K562 (cell line): ENCODE data around the gene PLD1. TPM values are rescaled to one million over a fixed set of nuclear protein-coding genes. Genes with fewer than 3 reads are reported as not detected.

Experiments used
- ATAC-seq: fragments of 200-7000 bp; cut with Tn5 transposase; 3 replicates; pipeline ENCODE4 v1.9.1; 2020; ENCODE audit warnings: moderate library complexity
- BruUV-seq: library from RNA; stranded (reverse); fragments of 400-500 nt; replicated peaks from 2 replicates; lab custom pipeline; 2021; lab: Mats Ljungman, UMichigan
- CTCF ChIA-PET: fragments of 300-600 bp; formaldehyde crosslinking; extraction: SDS; loops from one replicate; lab custom pipeline; 2021; ENCODE audit warnings: low intra/inter-chr PET ratio; lab: Yijun Ruan, JAX
- POLR2A ChIA-PET: fragments of 300-600, 350-650 bp; sonication (Branson Sonifier 250); formaldehyde crosslinking; extraction: SDS; loops from one replicate; lab custom pipeline; 2021; ENCODE audit warnings: antibody characterized with exemption, inconsistent platforms; lab: Yijun Ruan, JAX
- DNase-seq, 4 experiments: peaks; one replicate each; pipeline versions ENCODE4 v3.0.0 to v3.0.0-alpha.2; 2011 to 2018; ENCODE audit warnings: low spot score in 3 of 4, mixed read lengths in 3 of 4; ENCODE audit errors: extremely low read depth in 1 of 4
- FAIRE-seq: peaks from 2 replicates; lab custom pipeline; 2011; peaks lifted over from hg19 to GRCh38; lab: Jason Lieb, UNC
- H2AFZ ChIP-seq: 2 replicates; pipeline ENCODE4 v1.6.0; 2011; ENCODE audit warnings: low read depth, low read length, control low read depth, inconsistent platforms
- H3K27ac ChIP-seq: fragments of 200-600 bp; 3 replicates; pipeline ENCODE4 v1.8.0; 2011; ENCODE audit warnings: low read depth, mild to moderate bottlenecking, control low read depth, inconsistent platforms, low read length, moderate library complexity, mixed read lengths; ENCODE audit errors: extremely low read depth
- H3K27me3 ChIP-seq, 2 experiments: fragments of 300-600 bp in 1 of 2; 2 replicates in 1 of 2; 3 replicates in 1 of 2; pipeline versions ENCODE4 v1.6.0 to v1.8.0; 2011; ENCODE audit warnings: inconsistent platforms in 2 of 2, low read length in 2 of 2, mild to moderate bottlenecking in 1 of 2, mixed read lengths in 1 of 2, moderate library complexity in 1 of 2; ENCODE audit not compliant: control insufficient read depth in 2 of 2, insufficient read depth in 2 of 2
- H3K36me3 ChIP-seq: fragments of 300-600 bp; 3 replicates; pipeline ENCODE4 v1.8.0; 2011; ENCODE audit warnings: mild to moderate bottlenecking, low read length, inconsistent platforms; ENCODE audit not compliant: control insufficient read depth, insufficient read depth
- H3K4me1 ChIP-seq, 2 experiments: fragments of 200-600 bp in 1 of 2; replicated peaks in 1 of 2; 2 replicates in 1 of 2; 3 replicates in 1 of 2; pipeline versions ENCODE4 v1.5.1 to v1.8.0; 2011; ENCODE audit warnings: inconsistent platforms in 2 of 2, low read length in 2 of 2, mild to moderate bottlenecking in 1 of 2, mixed read lengths in 1 of 2, moderate library complexity in 1 of 2; ENCODE audit not compliant: control insufficient read depth in 2 of 2, insufficient read depth in 2 of 2
- H3K4me2 ChIP-seq: 2 replicates; pipeline ENCODE4 v1.6.1; 2011; ENCODE audit warnings: low read length, control low read depth, inconsistent platforms, mixed read lengths; ENCODE audit not compliant: insufficient read depth
- H3K4me3 ChIP-seq: fragments of 200-600 bp; sonication (generic), shearing (Covaris generic); 2 replicates; pipeline ENCODE4 v1.5.1; 2016; ENCODE audit warnings: control low read depth, inconsistent platforms
- H3K79me2 ChIP-seq: fragments of 200-600 bp; 3 replicates; pipeline ENCODE4 v1.8.0; 2011; ENCODE audit warnings: low read length, inconsistent platforms; ENCODE audit not compliant: control insufficient read depth, insufficient read depth
- H3K9ac ChIP-seq, 2 experiments: 2 replicates each; pipeline versions ENCODE4 v1.6.0 to v1.6.1; 2011; ENCODE audit warnings: low read depth in 2 of 2, low read length in 2 of 2, control low read depth in 1 of 2, inconsistent platforms in 1 of 2, mild to moderate bottlenecking in 1 of 2, mixed read lengths in 1 of 2; ENCODE audit not compliant: insufficient read depth in 1 of 2
- H3K9me1 ChIP-seq: one replicate; pipeline ENCODE4 v1.6.0; 2011; ENCODE audit warnings: inconsistent platforms, mild to moderate bottlenecking, low read length, moderate library complexity; ENCODE audit not compliant: control insufficient read depth, insufficient read depth
- H3K9me3 ChIP-seq: replicated peaks from 2 replicates; pipeline ENCODE4 v1.5.1; 2011; ENCODE audit warnings: low read depth, low read length, inconsistent platforms; ENCODE audit not compliant: control insufficient read depth, insufficient read depth
- H4K20me1 ChIP-seq: replicated peaks from 2 replicates; pipeline ENCODE4 v1.6.1; 2011; ENCODE audit warnings: low read length, inconsistent platforms, mixed read lengths; ENCODE audit not compliant: control insufficient read depth, insufficient read depth
- ADNP ChIP-seq: fragments of 200-800 bp; sonication (Bioruptor generic); IDR thresholded peaks from 2 replicates; pipeline ENCODE4 v1.6.1; 2016; ENCODE audit warnings: missing genetic modification characterization, missing compliant biosample characterization
- CREB3 ChIP-seq: fragments of 450-650 bp; conservative IDR thresholded peaks from 2 replicates; pipeline ENCODE4 v1.6.1; 2016; ENCODE audit warnings: missing genetic modification characterization, low read depth, mild to moderate bottlenecking, missing compliant biosample characterization, moderate library complexity
- FOXP4 ChIP-seq: sonication (generic); formaldehyde crosslinking; IDR thresholded peaks from 2 replicates; pipeline ENCODE4 v1.8.0; 2022; ENCODE audit warnings: mild to moderate bottlenecking, missing genetic modification reagents, borderline replicate concordance
- JUND ChIP-seq, 2 experiments: IDR thresholded peaks; 2 replicates in 1 of 2; 3 replicates in 1 of 2; pipeline ENCODE4 v1.6.1; 2011; ENCODE audit warnings: borderline replicate concordance in 2 of 2, low read depth in 2 of 2, low read length in 2 of 2, improper control_type of control experiment in 1 of 2, missing biosample characterization in 1 of 2, missing genetic modification characterization in 1 of 2, missing genetic modification reagents in 1 of 2
- STAT5A ChIP-seq: IDR thresholded peaks from 2 replicates; pipeline ENCODE4 v1.6.1; 2012; ENCODE audit warnings: low read length, inconsistent platforms, borderline replicate concordance
- SUPT5H ChIP-seq: fragments of 450-650 bp; IDR thresholded peaks from 2 replicates; pipeline ENCODE4 v1.6.1; 2016
- TCF15 ChIP-seq: fragments of 250-450 bp; sonication (Bioruptor Pico); IDR thresholded peaks from 2 replicates; pipeline ENCODE4 v1.8.0; 2022; ENCODE audit warnings: moderate library complexity, mild to moderate bottlenecking, inconsistent platforms
- TFAM ChIP-seq: fragments of 250-450 bp; sonication (Bioruptor Pico); conservative IDR thresholded peaks from 2 replicates; pipeline ENCODE4 v1.5.0; 2021; ENCODE audit warnings: mild to moderate bottlenecking, moderate library complexity
- ZBTB17 ChIP-seq: fragments of 450-650 bp; formaldehyde crosslinking; IDR thresholded peaks from 2 replicates; pipeline ENCODE4 v1.4.0; 2020; ENCODE audit warnings: mild to moderate bottlenecking
- ZNF23 ChIP-seq: fragments of 250-450 bp; sonication (Bioruptor Pico); IDR thresholded peaks from 2 replicates; pipeline ENCODE4 v1.4.0; 2020; ENCODE audit warnings: mild to moderate bottlenecking
- ZNF232 ChIP-seq: sonication (generic); formaldehyde crosslinking; IDR thresholded peaks from 2 replicates; pipeline ENCODE4 v1.8.0; 2022; ENCODE audit warnings: mild to moderate bottlenecking, missing genetic modification reagents
- ZNF354B ChIP-seq: fragments of 250-450 bp; sonication (Bioruptor Pico); IDR thresholded peaks from 2 replicates; pipeline ENCODE4 v1.4.0; 2020
- ZNF584 ChIP-seq: fragments of 200-800 bp; sonication (Bioruptor generic); IDR thresholded peaks from 2 replicates; pipeline ENCODE4 v1.6.1; 2016; ENCODE audit warnings: low read depth, mild to moderate bottlenecking, missing genetic modification characterization, missing compliant biosample characterization
- ZNF586 ChIP-seq: fragments of 450-650 bp; formaldehyde crosslinking; conservative IDR thresholded peaks from 2 replicates; pipeline ENCODE4 v1.4.0; 2020; ENCODE audit warnings: mild to moderate bottlenecking, moderate library complexity
- WGBS: fragments of 100-300 bp; shearing (Covaris generic); methylation state at CpG from one replicate; pipeline ENCODE4 v1.1.6; 2016; ENCODE audit warnings: low coverage, mixed read lengths; ENCODE audit not compliant: insufficient coverage; ENCODE audit errors: missing lambda C conversion rate; 5-methylcytosine and 5-hydroxymethylcytosine counted together
- in situ Hi-C: fragments of 300-500 bp; cut with MboI; formaldehyde crosslinking; loops from 4 replicates; pipeline ENCODE4 v1.15.0; 2018; ENCODE audit warnings: inconsistent platforms, mixed read lengths
- intact Hi-C: fragments of 100-400 bp; cut with micrococcal nuclease; formaldehyde crosslinking; loops from 2 replicates; pipeline ENCODE4 v1.14.2; 2022
- polyA plus RNA-seq, 8 experiments: library from polyadenylated mRNA; depleted of rRNA in 4 of 8; stranded (reverse) in 5 of 8; unstranded in 3 of 8; fragments of >200 nt; fragmentation: Nextera tagmentation in 2 of 8; fragmentation: Illumina TruSeq in 1 of 8; extraction: Ambion mirVana in 2 of 8; extraction: Trizol in 1 of 8; gene quantifications; 2 replicates each; pipeline versions ENCODE4 v1.2.1 to v1.2.3, GENCODE V29; 2011 to 2014; ENCODE audit warnings: inconsistent platforms in 1 of 8, missing spikeins in 1 of 8
- total RNA-seq, 7 experiments: library from RNA; depleted of rRNA in 6 of 7; stranded (reverse); fragments of >200 nt in 6 of 7; fragmentation: Illumina TruSeq in 2 of 7; extraction: Trizol in 2 of 7; gene quantifications; 2 replicates each; pipeline versions ENCODE4 v1.2.1 to v1.2.3, GENCODE V29; 2011 to 2021; ENCODE audit warnings: low replicate concordance in 1 of 7
- TF ChIP-seq, protein P1 (sequence below): IDR thresholded peaks from 2 replicates; pipeline ENCODE4 v1.6.1; 2014; ENCODE audit warnings: antibody characterized with exemption

Gene PLD1
- total and polyA plus RNA-seq, 9 of the 15 experiments (the other 6 are each of a cell fraction or from before 2014, with no cell fraction given) = 8.4 to 26.1 (median 18.6) TPM

GRCh38 chr3:171653701-171654100 lies 156.6 kb downstream of the PLD1 start:
- intact Hi-C loops = no loop called here
- ChIA-PET CTCF (no interaction called here), POLR2A (no interaction called here)
- Histone ChIP-seq H3K4me2 (no peak overlapping the region), H3K4me3 (no peak overlapping the region), H3K4me1 (no peaks in the 10 kb centered on the region), H3K36me3 (peaks cover 2% of the 10 kb centered on the region; the same call in 1 of the 3 replicates), H4K20me1 (no peaks in the 10 kb centered on the region), H3K9me1 (no peaks in the 10 kb centered on the region), H3K9me3 (no peaks in the 10 kb centered on the region; the same call in 1 of the 2 replicates), H3K27ac (no peak overlapping the region), H3K9ac (no peak overlapping the region), H2AFZ (no peak overlapping the region), H3K79me2 (no peaks in the 10 kb centered on the region), H3K27me3 (no peaks in the 10 kb centered on the region)
- TF ChIP-seq ZNF586 (CRISPR knock-in tag) (no peak), ZBTB17 (CRISPR knock-in tag) (no peak), ADNP (tag) (no peak), ZNF23 (CRISPR knock-in tag) (no peak), JUND (IDR thresholded peaks at IDR 0.05; ENCODE audit: borderline replicate concordance, low read depth, low read length) (no peak), JUND (tag; IDR thresholded peaks at IDR 0.05; ENCODE audit: borderline replicate concordance, low read depth, low read length) (no peak), SUPT5H (no peak), TFAM (CRISPR knock-in tag) (no peak), TCF15 (CRISPR knock-in tag) (no peak), ZNF354B (CRISPR knock-in tag) (no peak), STAT5A (no peak), FOXP4 (CRISPR knock-in tag) (no peak), ZNF232 (CRISPR knock-in tag) (no peak), CREB3 (tag) (no peak), ZNF584 (CRISPR knock-in tag) (no peak)
- TF ChIP-seq, protein P1, sequence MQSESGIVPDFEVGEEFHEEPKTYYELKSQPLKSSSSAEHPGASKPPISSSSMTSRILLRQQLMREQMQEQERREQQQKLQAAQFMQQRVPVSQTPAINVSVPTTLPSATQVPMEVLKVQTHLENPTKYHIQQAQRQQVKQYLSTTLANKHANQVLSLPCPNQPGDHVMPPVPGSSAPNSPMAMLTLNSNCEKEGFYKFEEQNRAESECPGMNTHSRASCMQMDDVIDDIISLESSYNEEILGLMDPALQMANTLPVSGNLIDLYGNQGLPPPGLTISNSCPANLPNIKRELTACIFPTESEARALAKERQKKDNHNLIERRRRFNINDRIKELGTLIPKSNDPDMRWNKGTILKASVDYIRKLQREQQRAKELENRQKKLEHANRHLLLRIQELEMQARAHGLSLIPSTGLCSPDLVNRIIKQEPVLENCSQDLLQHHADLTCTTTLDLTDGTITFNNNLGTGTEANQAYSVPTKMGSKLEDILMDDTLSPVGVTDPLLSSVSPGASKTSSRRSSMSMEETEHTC = no peak
- WGBS = 80% methylated on average over 6 of the region's 6 CpGs
- ATAC-seq = no peak
- no peak for DNase-seq
- no TSS peak for BruUV-seq
- in situ Hi-C loops = no loop called here
- FAIRE-seq = peak; percentile 6
